HG03103 (cell line): Measurements from ENCODE around the gene SEC23IP.
"Not testable (repeated sequence)": the region's sequence is repeated elsewhere in the genome, so short reads cannot be mapped to it uniquely, and the experiment has no call there.

ENCODE experiments used
- ATAC-seq: cut with Tn5 transposase; IDR thresholded peaks from one replicate; pipeline ENCODE4 v1.9.1; 2021; ENCODE audit warnings: low read depth; ENCODE audit not compliant: unreplicated experiment

Gene SEC23IP

GRCh38 chr10:119892188-119893065 lies at the start of gene SEC23IP:
TSS of gene SEC23IP (plus strand) at chr10:119892730. CDS start at chr10:119892783, 53 bp downstream.
- peak; percentile 98 for ATAC-seq

GRCh38 chr10:119845656-119846055 lies 46.9 kb upstream of the SEC23IP start:
- ATAC-seq, result no peak

GRCh38 chr10:119849031-119849789 lies 43.3 kb upstream of the SEC23IP start:
- no peak for ATAC-seq

DNA sequence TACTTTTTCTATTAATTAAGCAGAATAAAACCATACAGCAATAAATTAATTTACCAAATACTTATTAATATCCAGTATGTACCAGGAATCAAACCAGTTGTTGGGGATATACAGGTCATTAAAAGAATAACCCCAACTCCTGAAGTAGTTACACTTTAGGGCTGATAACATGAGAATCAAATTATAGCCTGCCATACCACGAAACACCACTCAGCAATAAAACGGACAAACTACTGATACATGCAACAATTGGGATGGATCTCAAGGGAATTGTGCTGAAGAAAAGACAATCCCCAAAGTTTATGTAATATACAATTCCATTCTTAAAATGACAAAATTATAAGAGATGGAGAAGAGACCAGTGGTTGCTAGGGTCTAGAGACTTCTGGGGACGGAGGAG lies 42.6 kb upstream of the SEC23IP start:
- no peak for ATAC-seq

DNA sequence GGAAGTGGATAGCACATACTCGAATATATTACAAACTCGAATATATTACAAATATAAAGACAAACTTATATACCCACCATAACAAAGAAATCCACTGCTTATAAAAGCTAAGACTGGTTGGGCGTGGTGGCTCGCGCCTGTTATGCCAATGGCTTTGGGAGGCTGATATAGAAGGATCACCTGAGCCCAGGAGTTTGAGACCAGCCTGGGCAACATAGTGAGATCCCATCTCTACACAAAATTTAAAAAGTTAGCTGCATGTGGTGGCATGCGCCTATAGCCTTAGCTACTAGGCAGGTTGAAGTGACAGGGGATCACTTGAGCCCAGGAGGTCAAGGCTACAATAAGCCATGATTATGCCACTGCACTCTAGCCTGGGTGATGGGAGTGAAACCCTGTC lies 40.3 kb upstream of the SEC23IP start:
- no peak for ATAC-seq

- no peak for ATAC-seq
These were observed 39.7 kb upstream of the SEC23IP start for GRCh38 chr10:119852822-119853221.

DNA sequence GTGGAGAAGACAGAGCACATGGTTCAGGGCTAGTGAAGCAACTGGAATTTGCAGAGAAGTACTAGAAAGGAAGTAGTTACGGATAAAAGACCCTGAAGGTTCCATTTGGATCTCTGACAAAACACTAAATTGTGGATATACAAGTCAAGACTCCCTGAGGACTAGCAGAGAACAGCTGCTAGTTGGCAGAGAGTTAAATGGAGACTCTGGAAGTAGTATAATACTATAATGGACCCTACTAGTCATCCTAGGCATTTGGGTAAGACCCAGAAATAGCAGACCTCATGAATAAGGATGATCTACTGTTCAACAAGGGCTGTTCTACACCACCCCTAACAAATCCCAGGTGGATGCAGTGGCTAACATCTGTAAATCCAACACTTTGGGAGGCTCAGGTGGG lies 39.0 kb upstream of the SEC23IP start:
- ATAC-seq, result no peak

DNA sequence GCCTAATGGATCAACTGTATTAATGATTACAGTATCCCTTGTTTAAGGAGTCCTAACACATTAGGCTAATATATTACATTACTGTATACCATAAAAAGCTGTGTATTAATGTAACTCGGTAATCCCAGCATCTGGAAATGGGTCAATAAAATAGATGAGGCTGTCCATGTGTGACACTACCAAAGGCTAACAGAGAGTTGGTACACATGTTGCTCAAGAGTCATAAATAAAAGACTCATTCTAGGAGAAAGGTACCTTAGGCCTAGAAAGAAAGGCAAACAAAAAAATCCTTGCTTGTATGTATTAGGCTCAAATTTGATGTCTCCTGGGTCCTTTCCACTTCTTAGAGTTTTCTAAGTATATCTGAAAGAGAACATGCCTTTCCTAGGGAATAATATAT lies 34.5 kb upstream of the SEC23IP start:
- ATAC-seq, result no peak

DNA sequence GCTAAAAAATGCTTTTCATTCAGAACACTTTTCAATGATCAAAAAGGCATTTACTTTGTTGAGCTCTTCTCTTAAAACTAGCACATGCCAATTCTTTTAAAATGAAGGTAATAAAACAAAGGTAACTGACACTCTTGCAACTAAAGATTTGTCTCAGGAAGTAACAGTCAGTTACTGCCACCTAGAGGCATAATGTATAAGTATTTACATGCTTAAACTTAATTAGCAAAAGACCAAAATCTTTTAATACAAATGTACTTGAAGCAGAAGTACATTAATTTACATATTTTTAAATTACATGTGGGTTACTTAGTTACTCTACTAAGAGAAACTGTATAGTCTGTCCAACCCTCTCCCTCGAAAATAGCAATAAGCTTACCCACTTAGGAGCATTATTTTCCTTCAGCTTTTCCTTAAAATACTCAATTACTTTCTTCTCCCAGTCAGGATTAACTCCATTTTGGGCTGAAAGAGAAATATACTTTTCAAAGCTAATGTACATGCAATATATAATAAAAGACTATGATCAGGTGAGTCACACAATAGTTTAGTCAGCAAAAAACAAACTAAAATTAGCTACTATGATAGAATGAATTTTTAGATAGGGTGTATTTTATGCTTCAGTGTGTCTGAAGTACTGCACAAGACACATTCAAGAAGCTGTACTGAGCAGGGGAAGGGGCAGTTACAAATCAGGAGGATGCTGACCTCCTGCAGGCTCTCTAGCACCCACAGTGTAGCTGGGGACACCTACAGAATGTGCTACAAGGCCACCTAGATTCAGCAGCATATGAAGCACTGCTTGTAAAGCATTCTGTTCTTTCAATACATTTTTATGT lies 32.9 kb upstream of the SEC23IP start:
- ATAC-seq, result no peak

DNA sequence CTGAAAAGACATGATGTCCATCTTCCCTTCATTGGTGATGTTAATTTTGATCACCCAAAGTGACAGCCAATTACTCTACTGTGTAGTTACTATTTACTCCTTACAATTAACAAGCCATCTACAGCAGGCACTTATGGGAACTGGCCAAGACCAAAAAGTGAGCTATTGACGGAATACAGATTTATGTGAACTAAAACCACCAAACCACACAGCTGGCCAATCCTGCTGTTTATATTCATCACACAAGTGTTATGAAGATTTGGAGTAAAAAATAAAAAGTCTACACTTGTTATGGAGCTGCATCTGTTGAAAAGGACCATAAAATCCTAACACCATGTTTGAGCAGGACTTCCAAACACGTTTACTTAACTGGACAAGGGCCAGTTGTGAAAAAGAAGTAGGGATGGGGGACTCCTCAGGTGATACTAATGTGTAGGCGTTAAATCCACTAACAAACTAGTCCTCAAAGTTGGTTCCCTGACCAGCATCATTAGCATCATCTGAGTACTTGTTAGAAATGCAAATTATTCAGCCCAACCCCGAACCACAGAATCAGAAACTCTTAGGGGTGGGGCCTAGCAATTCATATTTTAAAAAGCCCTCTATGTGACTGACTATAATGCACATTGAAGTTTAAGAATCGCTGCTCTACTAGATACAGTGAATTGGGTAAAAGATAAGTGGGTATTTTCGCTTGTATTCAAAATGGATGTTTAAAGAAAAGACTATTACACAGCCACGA lies 31.5 kb upstream of the SEC23IP start:
- no peak for ATAC-seq

DNA sequence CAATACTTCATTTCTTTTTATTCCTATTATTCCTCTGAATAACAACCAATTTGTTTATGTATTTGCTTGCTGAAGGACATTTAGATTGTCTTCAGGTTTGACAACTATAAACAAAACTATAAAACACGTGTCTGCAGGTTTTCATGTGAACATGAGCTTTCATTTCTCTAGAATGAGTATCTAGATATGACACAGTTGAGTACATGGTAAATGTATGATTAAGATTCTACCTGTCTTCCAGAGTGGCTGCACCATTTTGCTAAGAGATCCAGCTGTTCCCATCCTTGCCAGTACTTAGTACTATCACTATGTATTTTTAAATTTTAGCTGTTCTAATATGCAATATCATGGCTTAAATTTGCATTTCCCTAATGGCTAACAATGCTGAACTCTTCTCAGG lies 30.0 kb upstream of the SEC23IP start:
- no peak for ATAC-seq

DNA sequence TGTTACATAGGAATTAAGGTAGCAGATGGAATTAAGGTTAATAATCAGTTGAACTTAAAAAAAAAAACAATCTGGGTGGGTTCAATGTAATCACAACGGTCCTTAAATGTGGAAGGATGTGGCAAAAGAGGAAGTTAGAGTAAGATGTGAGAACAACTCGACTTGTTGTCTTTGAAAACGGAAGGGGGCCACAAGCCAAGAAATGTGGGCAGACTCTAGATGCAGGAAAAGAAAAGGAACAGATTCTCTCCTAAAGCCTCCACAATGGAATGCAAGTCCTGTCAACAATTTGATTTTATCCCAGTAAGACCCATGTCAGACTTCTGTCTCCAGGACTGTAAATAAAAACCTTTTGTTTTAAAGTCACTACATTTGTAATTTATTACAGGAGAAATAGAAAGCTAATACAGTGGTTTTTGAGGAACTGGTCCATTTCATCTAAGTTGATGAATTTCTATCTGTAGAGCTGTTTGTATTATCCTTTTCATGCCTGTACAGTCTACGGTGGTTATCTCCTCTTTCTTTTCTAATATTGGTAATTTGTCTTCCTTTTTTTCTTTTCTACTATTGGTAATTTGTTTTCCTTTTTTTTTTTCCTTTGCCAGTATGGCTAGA lies 28.5 kb upstream of the SEC23IP start:
- no peak for ATAC-seq

DNA sequence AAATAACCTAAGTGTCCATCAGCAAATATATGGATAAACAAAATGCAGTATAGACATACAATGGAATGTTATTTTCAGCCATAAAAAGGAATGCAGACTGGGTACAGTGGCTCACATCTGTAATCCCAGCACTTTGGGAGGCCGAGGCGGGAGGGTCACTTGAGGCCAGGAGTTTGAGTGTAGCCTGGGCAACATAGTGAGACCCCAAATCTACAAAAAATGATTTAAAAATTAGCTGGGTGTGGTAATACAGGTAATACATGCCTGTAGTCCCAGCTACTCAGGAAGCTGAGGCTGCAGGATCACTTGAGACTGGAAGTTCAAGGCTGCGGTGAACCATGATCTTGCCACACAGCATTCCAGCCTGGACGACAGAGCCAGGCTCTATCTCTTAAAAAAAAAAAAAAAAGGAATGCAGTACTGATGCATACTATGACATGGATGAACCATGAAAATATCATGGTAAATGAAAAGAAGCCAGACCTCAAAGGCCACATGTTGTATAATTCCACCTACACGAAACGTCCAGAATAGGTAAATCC lies 26.8 kb upstream of the SEC23IP start:
- no peak for ATAC-seq

DNA sequence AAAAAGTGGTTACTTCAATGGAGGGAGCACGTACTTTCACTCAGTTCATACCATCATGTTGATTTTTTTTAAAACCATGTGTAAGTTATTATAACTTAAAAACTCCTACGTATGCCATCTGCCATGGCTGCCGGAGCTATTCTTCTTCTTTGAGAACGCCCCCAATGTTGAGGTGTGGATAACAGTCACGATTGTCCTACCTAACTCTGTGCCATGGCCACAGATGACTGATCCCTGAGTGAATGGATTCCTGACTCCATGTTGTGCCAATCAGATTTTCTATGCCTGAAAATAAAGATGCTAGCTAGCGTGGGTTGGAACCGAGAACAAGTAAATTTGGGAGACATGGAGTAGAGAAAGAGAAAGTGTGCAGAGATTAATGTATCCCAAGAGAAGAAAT lies 25.2 kb upstream of the SEC23IP start:
- ATAC-seq, result no peak

DNA sequence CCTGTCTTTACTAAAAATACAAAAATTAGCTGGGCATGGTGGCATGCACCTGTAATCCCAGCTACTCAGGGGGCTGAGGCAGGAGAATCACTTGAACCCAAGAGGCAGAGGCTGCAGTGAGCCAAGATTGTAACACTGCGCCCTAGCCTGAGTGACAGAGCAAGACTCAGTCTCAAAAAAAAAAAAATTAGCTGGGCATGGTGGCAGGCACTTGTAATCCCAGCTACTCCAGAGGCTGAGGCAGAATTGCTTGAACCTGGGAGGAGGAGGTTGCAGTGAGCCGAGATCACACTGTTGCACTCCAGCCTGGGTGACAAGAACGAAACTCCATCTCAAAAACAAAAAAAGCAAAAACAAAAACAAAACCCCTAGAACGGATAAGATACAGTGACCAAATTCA lies 23.1 kb upstream of the SEC23IP start:
- not testable (repeated sequence) for ATAC-seq

DNA sequence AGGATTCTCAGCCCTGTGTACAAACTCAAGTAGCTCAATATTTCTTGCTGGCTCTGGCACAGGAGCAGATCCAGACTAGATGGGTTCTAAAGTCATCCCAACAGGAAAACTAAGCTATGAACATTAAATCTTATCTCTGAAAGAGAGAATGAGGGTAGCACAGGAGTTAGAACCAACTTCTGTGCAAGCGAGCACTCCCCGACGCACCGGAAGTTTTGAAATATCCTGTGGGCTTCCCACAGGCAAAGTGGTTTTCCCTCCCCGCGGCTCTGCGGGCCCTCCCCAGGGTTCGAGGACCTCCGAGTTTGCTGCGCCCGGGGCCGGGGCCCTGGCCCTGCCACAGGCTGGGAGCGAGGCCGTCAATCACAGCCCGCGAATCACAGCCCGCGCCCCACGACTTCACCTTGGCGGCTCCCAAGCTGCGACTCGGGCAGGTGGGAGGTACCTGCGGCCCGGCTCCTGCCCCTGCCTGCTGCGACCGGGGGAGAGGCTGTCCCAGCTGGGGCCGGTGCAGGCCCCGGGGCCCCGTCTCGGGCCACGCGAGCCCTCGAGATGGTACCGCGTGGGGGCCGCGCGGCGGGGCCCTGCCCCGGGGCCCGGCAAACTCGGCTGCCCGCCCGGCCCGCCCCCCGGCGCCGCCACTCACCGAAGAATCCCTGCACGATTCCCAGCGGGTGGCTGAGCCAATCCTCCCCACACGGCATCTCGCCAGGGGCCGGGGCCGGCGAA lies 20.5 kb upstream of the SEC23IP start:
- peak; percentile 29 for ATAC-seq

GRCh38 chr10:119872610-119872859 lies 20.0 kb upstream of the SEC23IP start, which contains the start of gene MCMBP:
TSS of gene MCMBP (minus strand) at chr10:119872843. CDS start at chr10:119872584, 259 bp downstream.
- ATAC-seq, result peak; percentile 15

DNA sequence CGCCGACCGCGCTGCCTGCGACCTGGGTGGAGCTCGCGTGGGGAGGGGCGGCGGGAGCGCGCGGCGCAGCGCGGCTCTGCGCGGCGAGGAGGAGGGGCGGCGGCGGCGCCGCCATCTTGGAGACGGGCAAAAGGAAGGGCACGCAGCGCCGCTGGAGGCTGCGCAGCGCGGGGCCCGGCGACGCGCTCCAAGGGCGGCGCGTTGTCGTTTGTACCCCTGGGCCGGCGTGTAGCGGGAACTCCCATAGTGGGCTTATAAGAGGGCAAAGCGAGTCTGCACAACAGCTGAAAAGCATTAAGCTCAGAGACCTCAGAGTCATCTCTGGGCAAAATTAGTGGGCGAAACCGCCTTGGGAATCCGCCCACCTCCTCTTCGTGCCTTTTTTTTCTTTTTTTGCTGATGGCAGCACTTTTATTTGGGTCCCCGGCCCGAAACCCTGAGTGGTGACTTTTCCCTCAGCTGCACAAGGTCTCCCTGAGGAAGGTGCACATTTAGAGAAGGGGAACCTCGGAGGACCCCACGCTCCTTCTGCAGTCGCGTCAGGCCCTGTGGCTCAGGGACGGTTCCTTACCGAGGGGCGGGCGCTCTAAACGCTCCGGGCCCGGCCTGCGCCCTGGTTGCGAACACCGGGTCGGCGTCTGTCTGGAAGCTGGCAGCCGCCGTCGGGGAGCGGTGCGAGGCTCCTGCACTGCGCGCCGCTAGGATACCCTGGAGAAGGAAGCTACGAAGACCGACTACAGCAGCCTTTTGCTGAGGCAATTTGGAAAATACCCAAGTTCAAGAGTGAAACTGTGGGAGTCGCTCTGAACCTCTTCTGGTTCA lies 19.5 kb upstream of the SEC23IP start:
- peak; percentile 87 for ATAC-seq
